GM18499 (cell line): Measurements from ENCODE around the gene MEPCE.
"Not testable (repeated sequence)": the region's sequence is repeated elsewhere in the genome, so short reads cannot be mapped to it uniquely, and the experiment has no call there.

Source experiments
- ATAC-seq: cut with Tn5 transposase; IDR thresholded peaks from one replicate; pipeline ENCODE4 v1.9.1; 2021; ENCODE audit warnings: moderate number of reproducible peaks; ENCODE audit not compliant: insufficient read depth, unreplicated experiment

The MEPCE gene, protein sequence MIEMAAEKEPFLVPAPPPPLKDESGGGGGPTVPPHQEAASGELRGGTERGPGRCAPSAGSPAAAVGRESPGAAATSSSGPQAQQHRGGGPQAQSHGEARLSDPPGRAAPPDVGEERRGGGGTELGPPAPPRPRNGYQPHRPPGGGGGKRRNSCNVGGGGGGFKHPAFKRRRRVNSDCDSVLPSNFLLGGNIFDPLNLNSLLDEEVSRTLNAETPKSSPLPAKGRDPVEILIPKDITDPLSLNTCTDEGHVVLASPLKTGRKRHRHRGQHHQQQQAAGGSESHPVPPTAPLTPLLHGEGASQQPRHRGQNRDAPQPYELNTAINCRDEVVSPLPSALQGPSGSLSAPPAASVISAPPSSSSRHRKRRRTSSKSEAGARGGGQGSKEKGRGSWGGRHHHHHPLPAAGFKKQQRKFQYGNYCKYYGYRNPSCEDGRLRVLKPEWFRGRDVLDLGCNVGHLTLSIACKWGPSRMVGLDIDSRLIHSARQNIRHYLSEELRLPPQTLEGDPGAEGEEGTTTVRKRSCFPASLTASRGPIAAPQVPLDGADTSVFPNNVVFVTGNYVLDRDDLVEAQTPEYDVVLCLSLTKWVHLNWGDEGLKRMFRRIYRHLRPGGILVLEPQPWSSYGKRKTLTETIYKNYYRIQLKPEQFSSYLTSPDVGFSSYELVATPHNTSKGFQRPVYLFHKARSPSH

GRCh38 chr7:100429637-100430492, at the start of gene MEPCE:
Gene MEPCE (plus strand): TSS chr7:100429831. CDS start chr7:100430019, 188 bp downstream.
- peak; percentile 7 for ATAC-seq

- ATAC-seq = no peak
These were observed 49.4 kb upstream of the MEPCE start for GRCh38 chr7:100380196-100380595.

DNA sequence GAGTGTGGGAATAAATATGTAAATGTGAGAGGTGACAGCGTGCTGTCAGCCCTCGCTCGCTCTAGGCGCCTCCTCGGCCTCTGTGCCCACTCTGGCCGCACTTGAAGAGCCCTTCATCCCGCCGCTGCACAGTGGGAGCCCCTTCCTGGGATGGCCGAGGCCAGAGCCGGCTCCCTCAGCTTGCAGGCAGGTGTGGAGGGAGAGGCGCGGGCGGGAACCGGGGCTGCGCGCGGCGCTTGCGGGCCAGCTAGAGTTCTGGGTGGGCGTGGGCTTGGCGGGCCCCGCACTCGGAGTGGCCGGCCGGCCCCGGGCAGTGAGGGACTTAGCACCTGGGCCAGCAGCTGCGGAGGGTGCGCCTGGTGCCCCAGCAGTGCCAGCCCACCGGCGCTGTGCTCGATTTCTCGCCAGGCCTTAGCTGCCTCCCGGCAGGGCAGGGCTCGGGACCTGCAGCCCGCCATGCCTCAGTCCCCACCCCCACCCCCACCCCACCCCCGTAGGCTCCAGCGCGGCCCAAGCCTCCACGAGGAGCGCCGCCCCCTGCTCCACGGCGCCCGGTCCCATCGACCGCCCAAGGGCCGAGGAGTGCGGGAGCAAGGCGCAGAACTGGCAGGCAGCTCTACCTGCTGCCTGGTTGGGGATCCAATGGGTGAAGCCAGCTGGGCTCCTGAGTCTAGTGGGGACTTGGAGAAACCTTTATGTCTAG, 47.9 kb upstream of the MEPCE start:
- ATAC-seq = not testable (repeated sequence)

- ATAC-seq = not testable (repeated sequence)
These were observed 47.3 kb upstream of the MEPCE start for GRCh38 chr7:100382234-100382853.

GRCh38 chr7:100384628-100385294, 44.9 kb upstream of the MEPCE start:
- no peak for ATAC-seq

DNA sequence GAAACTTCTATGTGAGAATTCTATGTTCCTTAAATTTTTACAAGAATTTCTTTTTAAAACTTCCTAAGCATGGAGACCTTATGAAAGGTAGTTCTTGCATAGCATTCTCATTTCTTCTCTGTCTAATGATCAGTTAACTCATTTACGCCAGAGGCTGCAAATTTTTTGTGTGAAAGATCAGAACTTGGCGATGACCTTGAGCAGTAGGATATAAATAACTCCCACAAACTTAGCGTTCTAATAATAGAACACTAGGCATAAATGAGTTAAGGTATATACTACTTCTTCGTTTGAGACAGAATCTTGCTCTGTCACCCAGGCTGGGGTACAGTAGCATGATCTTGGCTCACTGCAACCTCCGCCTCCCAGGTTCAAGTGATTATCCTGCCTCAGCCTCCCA, 42.7 kb upstream of the MEPCE start:
- ATAC-seq = no peak

GRCh38 chr7:100387695-100388094, 41.9 kb upstream of the MEPCE start:
- ATAC-seq = no peak

DNA sequence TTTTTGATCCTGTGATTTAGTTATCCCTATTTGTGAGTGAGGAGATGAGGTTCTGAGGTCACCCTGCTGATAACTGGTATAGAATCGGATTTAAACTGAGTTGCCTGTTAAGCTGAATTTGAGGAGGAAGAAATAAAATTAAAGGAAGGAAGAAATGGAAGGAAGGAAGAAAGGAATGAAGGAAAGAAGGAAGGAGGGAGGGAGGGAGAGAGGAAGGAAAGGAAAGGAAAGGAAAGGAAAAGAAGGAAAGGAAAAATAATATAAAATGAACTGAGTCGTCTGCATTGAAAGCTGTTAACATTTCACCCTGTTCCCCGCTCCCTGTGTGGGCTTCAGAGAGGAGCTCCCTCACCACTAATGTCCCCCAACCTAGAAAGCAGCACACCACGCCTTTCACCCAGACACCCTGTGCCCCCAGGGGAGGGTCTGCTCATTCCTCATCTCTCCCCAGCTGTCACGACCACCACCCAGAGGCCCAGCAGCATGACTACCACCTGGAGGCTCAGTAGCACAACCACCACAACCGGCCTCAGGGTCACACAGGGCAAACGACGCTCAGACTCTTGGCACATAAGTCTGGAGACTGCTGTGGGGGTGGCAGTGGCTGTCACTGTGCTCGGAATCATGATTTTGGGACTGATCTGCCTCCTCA, 40.1 kb upstream of the MEPCE start:
- no peak for ATAC-seq

GRCh38 chr7:100390286-100391009, 39.2 kb upstream of the MEPCE start:
- ATAC-seq = no peak

GRCh38 chr7:100393233-100393905, 36.3 kb upstream of the MEPCE start:
- no peak for ATAC-seq

DNA sequence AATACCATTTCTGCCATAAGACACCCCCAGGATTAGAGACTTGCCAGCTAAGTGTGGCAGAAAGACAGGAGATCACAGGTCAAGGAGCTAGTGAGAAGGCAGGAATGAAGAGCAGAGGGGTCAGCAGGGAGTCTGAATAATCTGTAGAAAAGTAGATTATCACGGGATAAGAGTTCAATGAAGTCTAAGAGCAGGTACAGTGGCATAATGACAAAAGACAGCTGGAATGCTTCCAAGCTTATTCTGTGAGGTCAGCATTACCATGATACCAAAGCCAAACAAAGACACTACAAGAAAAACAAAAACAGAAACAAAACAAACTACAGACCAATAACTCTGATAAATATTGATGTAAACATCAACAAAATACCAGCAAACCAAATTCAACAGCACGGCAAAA, 35.6 kb upstream of the MEPCE start:
- ATAC-seq = no peak

DNA sequence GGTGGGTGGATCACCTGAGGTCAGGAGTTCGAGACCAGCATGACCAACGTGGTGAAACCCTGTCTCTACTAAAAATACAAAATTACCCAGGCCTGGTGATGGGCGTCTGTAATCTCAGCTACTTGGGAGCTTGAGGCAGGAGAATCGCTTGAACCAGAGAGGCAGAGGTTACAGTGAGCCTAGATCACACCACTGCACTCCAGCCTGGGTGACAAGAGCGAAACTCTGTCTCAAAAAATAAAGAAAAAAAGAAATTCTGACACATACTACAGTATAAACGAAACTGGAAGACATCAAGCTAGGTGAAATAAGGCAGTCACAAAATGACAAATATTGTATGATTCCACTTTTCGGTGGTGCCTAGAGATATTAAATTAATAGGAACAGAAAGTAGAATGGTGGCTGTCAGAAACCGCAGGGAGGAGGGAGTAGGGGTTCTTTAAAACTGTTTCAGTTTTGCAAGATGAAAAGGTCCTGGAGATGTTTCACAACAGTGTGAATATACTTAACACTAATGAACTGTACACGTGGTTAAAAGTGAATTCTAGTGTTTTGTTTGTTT, 33.1 kb upstream of the MEPCE start:
- peak; percentile 77 for ATAC-seq

- no peak for ATAC-seq
These were observed 32.1 kb upstream of the MEPCE start for GRCh38 chr7:100397315-100398081.

GRCh38 chr7:100398239-100398638, 31.4 kb upstream of the MEPCE start:
- no peak for ATAC-seq

DNA sequence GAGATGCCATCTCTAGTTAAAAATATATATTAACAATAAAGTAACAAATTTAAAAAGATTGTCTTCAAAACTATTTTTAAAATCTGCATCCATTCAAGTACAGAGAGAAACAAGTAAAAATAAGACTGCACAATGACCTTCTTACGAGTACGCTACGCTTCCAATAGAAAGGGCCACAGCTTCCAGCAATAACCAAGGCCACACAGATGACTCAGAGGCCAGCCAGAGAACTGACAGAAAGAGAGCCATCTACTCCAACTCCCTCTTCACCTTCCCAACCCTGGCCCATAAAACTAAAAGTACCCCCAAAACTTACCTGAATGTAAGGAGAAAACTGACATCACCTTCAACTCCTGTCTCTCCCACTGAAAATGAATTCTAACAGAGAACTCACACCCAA, 29.6 kb upstream of the MEPCE start:
- no peak for ATAC-seq

DNA sequence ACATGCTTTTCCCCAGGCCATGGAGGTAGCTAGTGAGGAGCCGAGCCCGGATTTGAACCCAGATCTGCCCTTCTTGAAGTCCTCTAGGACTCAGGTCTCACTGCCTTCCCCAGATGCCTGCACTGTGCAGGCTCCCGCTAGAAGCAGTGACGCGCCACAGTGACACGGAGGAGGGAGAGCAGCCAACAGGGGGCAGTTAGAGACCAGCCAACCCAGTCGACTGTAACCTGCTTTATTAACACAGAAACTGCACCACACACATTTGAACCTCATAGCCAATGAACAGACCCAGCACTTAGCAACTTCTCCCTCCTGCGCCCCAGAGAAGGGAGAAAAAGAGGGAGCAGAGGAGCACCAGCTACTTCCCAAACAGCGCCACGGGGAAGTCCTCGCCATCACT, 29.0 kb upstream of the MEPCE start:
- no peak for ATAC-seq

- no peak for ATAC-seq
These were observed 27.8 kb upstream of the MEPCE start for GRCh38 chr7:100401811-100402210.
